Fibroblast of the conjunctiva (primary cell): ENCODE results near the gene ATP2C2.

Experiments used
- DNase-seq: peaks from one replicate; pipeline ENCODE4 v3.0.0-alpha.2; 2010; ENCODE audit warnings: low read depth

ATP2C2 gene

DNA sequence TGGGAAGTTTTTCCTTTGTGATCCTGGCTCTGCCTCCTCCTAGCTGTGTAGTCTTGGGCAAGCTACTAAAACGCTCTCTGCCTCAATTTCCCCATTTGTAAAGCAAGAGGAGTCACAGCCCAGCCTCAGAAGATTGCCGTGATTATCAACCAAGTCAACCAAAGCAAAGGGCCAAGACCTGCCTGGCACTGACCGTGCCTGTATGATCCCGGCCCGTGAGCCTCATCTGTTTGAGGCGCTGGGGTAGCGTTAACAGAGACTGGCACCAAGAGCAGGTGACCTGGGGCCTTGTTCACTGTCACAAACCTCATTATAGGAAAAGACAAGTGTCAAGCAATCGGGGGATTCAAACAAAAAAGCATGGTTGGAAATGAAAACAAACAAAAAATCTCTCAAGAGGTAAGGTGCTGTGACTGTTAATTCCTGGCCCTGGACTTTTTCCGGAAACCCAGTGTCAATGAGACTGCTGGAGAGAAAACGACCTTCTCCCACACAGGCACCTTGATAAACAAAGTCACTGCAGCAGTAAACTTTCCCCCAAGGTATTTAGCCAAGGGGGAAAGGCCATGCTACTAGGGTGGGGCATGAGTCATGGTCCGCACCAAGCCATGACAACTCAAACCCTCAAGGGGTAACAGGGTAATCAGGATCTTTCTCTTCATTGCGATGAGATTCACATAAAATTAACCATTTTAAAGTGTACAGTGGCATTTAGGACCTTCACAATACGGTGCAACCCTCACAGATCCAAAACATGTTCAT, 130.7 kb downstream of the ATP2C2 start:
- no peak for DNase-seq

GRCh38 chr16:84499638-84500037, 131.3 kb downstream of the ATP2C2 start:
- no peak for DNase-seq

DNA sequence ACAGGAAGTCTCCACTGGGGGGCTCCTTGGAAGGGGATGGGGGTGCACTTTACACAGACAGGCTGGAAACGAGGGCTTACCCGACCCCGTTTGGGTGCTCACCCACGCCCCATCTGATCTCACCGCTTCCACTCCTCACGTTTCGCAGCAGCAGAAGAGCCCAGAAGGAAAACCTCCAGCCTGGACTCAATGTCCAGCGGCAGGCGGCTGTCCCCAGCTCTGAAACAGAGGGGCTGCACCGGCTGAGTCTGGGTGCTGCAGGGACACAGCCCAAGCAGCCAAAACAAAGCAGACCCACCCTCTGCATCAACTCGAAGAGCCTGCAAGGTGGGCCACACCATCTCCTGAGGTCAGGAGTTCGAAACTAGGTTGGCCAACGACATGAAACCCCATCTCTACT, 132.2 kb downstream of the ATP2C2 start:
- DNase-seq: no peak

GRCh38 chr16:84501077-84501735, 132.9 kb downstream of the ATP2C2 start:
- no peak for DNase-seq

DNA sequence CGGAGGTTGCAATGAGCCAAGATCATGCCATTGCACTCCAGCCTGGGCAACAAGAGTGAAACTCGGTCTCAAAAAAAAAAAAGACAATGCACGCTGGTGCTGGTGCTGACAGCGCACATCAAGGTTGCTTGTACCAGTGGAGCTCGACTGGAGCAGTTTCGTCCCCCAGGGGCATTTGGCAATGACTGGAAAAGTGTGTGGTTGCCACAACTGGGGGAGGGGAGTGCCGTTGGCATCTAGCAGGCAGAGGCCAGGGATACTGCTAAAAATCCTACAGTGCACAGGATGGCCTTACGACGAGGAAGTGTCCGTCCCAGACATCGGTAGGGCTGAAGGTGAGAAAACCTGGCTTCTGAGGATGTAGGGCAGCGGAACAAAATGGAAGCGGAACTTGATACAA, 133.7 kb downstream of the ATP2C2 start:
- DNase-seq: no peak

GRCh38 chr16:84502581-84502980, 134.2 kb downstream of the ATP2C2 start:
- DNase-seq: no peak

DNA sequence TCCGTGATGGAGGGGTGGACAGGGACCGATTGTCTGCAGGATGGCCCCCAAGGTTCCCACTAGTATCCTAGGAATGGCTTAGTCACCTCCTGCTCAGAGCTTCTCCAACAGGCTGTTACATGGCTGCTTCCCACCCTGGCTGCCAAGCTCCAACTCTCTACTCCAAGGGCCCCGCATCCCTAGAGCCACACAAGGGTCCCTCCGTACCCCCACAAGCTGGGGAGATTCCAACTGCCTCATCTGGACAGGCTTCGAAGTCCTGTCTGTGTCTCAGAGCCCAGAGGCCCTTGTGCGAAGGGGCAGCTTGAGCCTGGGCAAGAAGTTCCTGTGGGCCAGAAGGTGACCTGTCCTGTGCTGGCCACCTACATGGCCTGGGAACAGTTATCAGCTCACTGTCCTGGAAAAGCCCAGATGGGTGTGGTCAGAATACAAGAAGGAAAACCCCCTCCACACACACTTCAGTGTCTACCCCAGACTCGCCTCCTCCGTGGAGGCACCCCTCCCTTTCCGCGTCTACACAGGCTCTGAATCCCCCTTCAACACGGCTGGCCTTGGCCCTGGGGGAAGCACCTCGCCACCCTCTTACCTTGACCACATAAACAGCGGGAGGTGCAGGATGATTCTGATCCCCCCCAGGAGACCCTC, 135.5 kb downstream of the ATP2C2 start:
- DNase-seq: no peak

DNA sequence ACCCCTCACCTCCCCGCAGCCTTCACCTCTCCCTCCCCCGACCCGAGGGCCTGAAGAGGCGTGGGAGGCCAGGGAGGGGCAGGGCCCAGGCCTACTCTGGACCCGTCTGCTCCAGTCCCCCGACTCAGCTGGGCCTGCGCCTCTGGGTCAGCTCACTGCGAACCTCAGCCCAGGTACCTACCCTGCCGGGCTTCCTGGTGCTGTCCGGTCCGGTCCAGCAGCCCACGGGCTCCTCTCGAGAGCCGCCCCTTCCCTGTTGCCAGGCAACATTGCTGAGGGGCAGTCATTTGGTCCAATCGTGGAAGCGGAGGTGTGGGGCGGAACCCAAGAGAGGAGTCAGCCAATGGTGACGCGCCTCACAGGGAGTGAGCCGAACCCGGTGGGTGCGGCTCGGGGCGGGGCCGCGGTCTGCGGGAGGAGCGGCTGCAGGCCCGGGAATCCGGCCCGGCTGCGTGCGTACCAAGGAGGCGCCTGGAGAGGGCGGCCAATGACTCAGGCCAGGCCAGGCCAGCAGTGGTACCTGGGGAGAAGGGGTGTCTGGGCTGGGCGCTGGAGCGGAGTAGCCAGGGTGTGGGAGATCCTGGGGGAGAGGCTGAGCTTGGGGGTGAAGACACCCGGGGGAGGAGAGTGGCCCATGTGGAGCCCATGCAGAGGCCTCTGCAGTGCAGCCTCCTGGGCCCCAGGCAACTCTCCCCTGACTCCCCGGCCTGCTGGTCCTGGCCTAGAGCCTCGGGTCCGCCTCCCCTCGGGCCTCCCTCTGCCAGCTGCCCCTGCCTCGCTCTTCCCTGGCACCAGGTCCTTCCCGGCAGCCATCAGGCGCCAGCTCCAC, 136.3 kb downstream of the ATP2C2 start, which contains the start of gene MEAK7:
TSS of gene MEAK7 (minus strand) at position 240 of the 829 bp plus-strand sequence. CDS start 6,573 bp downstream, outside the sequence.
- DNase-seq: peak; percentile 95

GRCh38 chr16:84505249-84506187, 137.2 kb downstream of the ATP2C2 start:
- no peak for DNase-seq

DNA sequence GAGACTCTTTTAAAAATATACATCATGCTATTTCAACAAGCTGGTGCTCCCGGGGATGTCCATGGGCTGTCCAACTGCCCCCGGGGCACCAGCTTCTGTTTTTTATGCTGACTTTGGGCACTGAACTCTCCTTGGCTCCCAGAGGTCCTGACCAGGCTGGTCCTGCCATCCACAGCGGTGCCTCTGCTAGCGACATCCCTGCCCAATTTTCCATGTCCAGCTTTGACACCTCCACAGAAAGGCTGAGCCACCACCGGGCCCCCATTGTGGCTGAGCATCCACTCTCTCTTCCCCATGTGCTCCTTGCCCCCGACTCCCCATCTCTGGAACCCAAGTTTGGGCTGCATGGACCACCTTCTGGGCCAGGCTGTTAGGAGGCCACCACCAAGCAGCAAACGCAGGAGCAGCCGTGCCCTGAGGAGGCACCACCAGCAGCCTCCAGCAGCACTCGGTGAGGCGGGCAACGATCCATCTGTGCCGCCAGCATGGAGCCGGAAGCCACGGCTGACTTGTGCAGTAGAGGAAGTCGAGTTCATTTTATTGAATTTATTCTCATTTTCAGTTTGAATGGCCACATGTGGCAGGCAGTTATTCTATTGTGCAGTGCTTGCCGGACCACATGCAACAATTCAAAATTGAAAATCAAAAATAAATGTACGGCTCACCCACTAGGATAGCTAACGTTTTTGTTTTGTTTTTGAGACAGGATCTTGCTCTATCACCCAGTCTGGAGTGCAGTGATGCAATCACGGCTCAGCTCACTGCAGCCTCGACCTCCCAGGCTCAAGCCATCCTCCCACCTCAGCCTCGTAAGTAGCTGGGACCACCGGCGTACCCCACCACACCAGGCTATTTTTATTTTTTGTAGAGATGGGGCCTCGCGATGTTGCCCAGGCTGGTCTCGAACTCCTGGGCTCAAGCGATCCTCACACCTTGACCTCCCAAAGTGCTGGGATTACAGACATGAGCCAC, 139.0 kb downstream of the ATP2C2 start:
- no peak for DNase-seq

- DNase-seq: no peak
Measured at GRCh38 chr16:84508502-84508901, 140.2 kb downstream of the ATP2C2 start.

- no peak for DNase-seq
Measured at GRCh38 chr16:84509032-84509950, 141.0 kb downstream of the ATP2C2 start.

GRCh38 chr16:84511180-84511800, 143.0 kb downstream of the ATP2C2 start:
- peak; percentile 77 for DNase-seq

DNA sequence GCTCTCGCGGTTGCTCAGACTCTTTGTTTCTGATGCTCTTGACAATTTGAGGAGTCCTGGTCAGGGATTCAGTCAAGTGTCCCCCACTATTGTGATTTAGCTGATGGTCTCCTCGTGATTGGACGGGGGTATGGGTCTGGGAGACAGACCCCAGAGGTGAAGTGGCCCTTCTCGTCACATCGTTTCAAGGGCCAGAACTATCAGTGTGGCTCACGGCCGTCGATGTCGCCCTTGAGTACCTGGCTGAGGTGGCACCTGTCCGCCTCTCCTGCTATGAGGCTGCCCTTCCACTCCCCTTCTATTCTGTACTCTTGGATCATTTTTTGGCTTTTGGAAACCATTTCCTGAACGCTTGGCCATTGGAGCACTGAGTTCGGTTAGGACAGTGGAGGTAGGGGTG, 143.5 kb downstream of the ATP2C2 start:
- no peak for DNase-seq

- no peak for DNase-seq
Measured at GRCh38 chr16:84513123-84513522, 144.8 kb downstream of the ATP2C2 start.

DNA sequence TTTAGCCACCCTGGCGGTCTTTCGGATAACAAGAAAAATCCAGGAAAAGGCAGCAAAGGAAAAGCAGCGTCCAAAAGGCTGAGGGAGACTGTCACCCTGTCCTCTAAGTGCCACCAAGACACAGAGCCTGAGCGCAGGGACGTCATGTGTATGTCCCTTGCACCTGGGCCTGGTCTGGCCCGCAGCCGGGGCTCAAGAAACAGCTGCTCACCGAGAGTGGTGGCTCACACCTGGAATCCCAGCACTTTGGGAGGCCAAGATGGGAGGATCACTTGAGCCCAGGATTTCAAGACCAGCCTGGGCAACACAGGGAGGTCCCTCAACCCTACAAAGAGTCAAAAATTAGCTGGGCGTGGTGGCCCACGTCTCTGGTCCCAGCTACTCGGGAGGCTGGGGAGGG, 145.3 kb downstream of the ATP2C2 start:
- no peak for DNase-seq
